Left ventricle myocardium inferior (tissue), 1 donor: ENCODE results near the gene SMARCD1. TPM values are rescaled to one million over a fixed set of nuclear protein-coding genes. Genes with fewer than 3 reads are reported as not detected.

Source experiments
- DNase-seq: peaks from one replicate; pipeline ENCODE4 v3.0.0-alpha.2; 2020
- H3K27ac ChIP-seq: fragments of 200-600 bp; replicated peaks from 2 replicates; pipeline ENCODE4 v1.8.0; 2021
- H3K27me3 ChIP-seq: fragments of 200-600 bp; 2 replicates; pipeline ENCODE4 v1.8.0; 2021; ENCODE audit warnings: low read depth
- H3K36me3 ChIP-seq: fragments of 200-600 bp; 2 replicates; pipeline ENCODE4 v1.8.0; 2021
- H3K4me1 ChIP-seq: fragments of 200-600 bp; 2 replicates; pipeline ENCODE4 v1.8.0; 2021
- H3K4me3 ChIP-seq: fragments of 200-600 bp; 2 replicates; pipeline ENCODE4 v1.8.0; 2021; ENCODE audit warnings: mild to moderate bottlenecking, moderate library complexity
- H3K9me3 ChIP-seq: fragments of 200-600 bp; replicated peaks from 2 replicates; pipeline ENCODE4 v1.8.0; 2021
- CTCF ChIP-seq: fragments of 200-600 bp; IDR thresholded peaks from 2 replicates; pipeline ENCODE4 v1.8.0; 2021; ENCODE audit warnings: antibody characterized with exemption, mild to moderate bottlenecking, borderline replicate concordance
- intact Hi-C: fragments of 100-400 bp; cut with micrococcal nuclease; formaldehyde crosslinking; loops from one replicate; pipeline ENCODE4 v1.11.0; 2022
- total RNA-seq: library from RNA; stranded (reverse); fragmentation: NEBNext Ultra II Directional; extraction: Animal tissue kit (Norgen Biotek cat#: 25700); gene quantifications from one replicate; pipeline ENCODE4 v1.2.1, GENCODE V29; 2021
- donor health status: DM: no; HTN: yes; CAD: no; lungs with severe emphysema.

The SMARCD1 gene
- total RNA-seq, 1 donor from 2014 or later = 15.4 TPM

GRCh38 chr12:50102646-50103309 lies 17.6 kb downstream of the SMARCD1 start:
- no peaks in the 10 kb centered on the region for H3K9me3 ChIP-seq
- TF ChIP-seq CTCF = no peak
- intact Hi-C loops = no loop called here
- H3K4me3 ChIP-seq = no peak overlapping the region
- H3K27ac ChIP-seq = peak overlapping the region; percentile 66
- H3K36me3 ChIP-seq = peaks cover 31% of the 10 kb centered on the region
- DNase-seq = no peak
- H3K27me3 ChIP-seq = no peaks in the 10 kb centered on the region
- H3K4me1 ChIP-seq = peaks cover 42% of the 10 kb centered on the region

GRCh38 chr12:50103351-50103750 lies 18.2 kb downstream of the SMARCD1 start:
- Histone ChIP-seq H3K4me1 (peaks cover 42% of the 10 kb centered on the region), H3K27ac (peak overlapping the region; percentile 66), H3K36me3 (peaks cover 25% of the 10 kb centered on the region), H3K27me3 (no peaks in the 10 kb centered on the region), H3K4me3 (peak overlapping the region; percentile 59), H3K9me3 (no peaks in the 10 kb centered on the region)
- intact Hi-C loops = no loop called here
- TF ChIP-seq CTCF = no peak
- no peak for DNase-seq

- H3K4me1 ChIP-seq = peaks cover 43% of the 10 kb centered on the region
- no peaks in the 10 kb centered on the region for H3K9me3 ChIP-seq
- peak; percentile 73 for DNase-seq
- H3K4me3 ChIP-seq = peak within 1 kb of the TSS; percentile 59
- H3K27me3 ChIP-seq = no peaks in the 10 kb centered on the region
- H3K36me3 ChIP-seq = peaks cover 20% of the 10 kb centered on the region
- intact Hi-C loops = no loop called here
- peak within 1 kb of the TSS; percentile 66 for H3K27ac ChIP-seq
- TF ChIP-seq CTCF = peak; percentile 16
Observed at GRCh38 chr12:50103767-50104321, 18.7 kb downstream of the SMARCD1 start, which contains the start of gene GPD1. Gene GPD1 (plus strand): TSS chr12:50104008. CDS start chr12:50104051, 43 bp downstream.

GRCh38 chr12:50104417-50105366 lies 19.6 kb downstream of the SMARCD1 start:
- DNase-seq = no peak
- Histone ChIP-seq H3K36me3 (peaks cover 12% of the 10 kb centered on the region), H3K27ac (peak overlapping the region; percentile 66), H3K9me3 (no peaks in the 10 kb centered on the region), H3K4me1 (peaks cover 51% of the 10 kb centered on the region), H3K4me3 (peak overlapping the region; percentile 59), H3K27me3 (no peaks in the 10 kb centered on the region)
- intact Hi-C loops = no loop called here
- TF ChIP-seq CTCF = no peak

GRCh38 chr12:50105913-50106450 lies 20.8 kb downstream of the SMARCD1 start:
- Histone ChIP-seq H3K27ac (no peak overlapping the region), H3K4me3 (no peak overlapping the region), H3K4me1 (peaks cover 64% of the 10 kb centered on the region), H3K36me3 (no peaks in the 10 kb centered on the region), H3K27me3 (no peaks in the 10 kb centered on the region), H3K9me3 (no peaks in the 10 kb centered on the region)
- no peak for TF ChIP-seq CTCF
- no peak for DNase-seq
- intact Hi-C loops = no loop called here
